Activated CD8-positive, alpha-beta memory T cell treated with anti-CD3 and anti-CD28 coated beads, Interleukin-2, amount 50 U/mL, for 1 hour (primary cell): ENCODE measurements around the gene TBC1D5.

Experiments used
- DNase-seq: peaks from one replicate; pipeline ENCODE4 v3.0.0-alpha.2; 2020; ENCODE audit errors: extremely low read depth

TBC1D5 gene

GRCh38 chr3:17231537-17232261 is 510.7 kb downstream of the TBC1D5 start:
- no peak for DNase-seq

DNA sequence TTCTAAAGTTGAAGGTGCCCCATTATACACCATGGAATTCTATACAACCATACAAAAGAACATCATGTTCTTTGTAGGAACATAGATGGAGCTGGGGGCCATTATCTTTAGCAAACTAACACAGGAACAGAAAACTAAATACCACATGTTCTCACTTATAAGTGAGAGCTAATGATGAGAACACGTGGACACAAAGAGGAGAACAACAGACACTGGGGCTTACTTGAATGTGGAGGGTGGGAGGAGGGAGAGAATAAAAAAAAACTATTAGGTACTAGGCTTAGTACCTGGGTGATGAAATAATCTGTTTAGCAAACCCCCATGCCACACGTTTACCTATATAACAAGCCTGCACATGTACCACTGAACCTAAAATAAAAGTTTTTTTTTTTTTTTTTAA is 515.0 kb downstream of the TBC1D5 start:
- DNase-seq: no peak

GRCh38 chr3:17221529-17221928 is 520.9 kb downstream of the TBC1D5 start:
- DNase-seq: no peak

- no peak for DNase-seq
These were observed 522.8 kb downstream of the TBC1D5 start for GRCh38 chr3:17219593-17219992.

- no peak for DNase-seq
These were observed 523.8 kb downstream of the TBC1D5 start for GRCh38 chr3:17218587-17218986.

DNA sequence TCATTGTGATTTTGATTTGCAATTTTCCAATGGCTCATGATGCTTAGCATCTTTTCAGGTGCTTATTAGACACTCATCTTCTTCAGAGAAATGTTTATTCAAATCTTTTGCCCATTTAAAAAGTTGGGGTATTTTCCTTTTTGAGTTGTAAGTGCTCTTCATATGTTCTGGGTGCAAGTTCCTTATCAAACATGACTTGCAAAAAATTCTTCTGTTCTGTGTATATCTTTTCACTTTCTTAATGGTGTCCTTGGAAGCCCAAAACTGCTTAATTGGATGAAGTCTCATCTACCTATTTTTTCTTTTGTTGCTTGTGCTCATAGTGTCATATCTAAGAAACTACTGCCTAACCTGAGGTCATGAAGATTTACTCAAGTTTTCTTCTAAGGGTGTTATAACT is 524.8 kb downstream of the TBC1D5 start:
- DNase-seq: no peak

- DNase-seq: no peak
These were observed 529.3 kb downstream of the TBC1D5 start for GRCh38 chr3:17213102-17213501.

DNA sequence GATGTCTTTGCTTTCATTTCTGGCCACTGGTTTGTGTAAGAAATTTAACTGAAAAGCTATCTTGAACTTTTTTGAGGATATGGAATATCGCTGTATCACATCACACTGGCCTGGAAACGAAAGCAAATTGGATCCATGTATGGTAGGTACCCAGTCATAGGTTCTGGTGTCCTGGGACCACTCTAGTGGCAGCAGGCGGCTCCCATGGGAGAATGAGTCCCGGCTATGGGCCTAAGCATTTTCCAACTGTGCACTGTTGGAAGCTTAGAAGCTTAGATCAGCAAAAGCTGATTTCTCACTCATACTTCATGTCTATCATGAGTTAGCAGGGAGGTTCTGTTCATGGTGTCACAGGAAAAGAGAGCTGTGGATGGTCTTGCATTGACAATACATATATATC is 534.5 kb downstream of the TBC1D5 start:
- DNase-seq: no peak

- DNase-seq: no peak
These were observed 535.4 kb downstream of the TBC1D5 start for GRCh38 chr3:17207019-17207418.

GRCh38 chr3:17204049-17204650 is 538.3 kb downstream of the TBC1D5 start:
- no peak for DNase-seq

DNA sequence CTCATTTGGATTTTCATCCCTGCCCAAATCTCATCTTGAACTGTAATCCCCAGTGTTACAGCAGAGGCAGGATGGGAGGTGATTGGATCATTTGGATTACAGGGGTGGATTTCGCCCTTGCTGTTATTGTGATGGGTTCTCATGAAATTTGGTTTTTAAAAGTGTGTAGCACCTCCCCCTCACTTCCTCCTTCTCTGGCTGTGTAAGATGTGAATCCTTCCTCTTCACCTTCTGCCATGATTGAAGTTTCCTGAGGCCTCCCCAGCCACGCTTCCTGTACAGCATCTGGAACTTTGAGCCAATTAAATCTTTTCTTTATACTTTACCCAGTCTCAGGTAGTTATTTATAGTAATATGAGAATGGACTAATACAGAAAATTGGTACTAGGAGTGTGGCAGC is 540.9 kb downstream of the TBC1D5 start:
- no peak for DNase-seq

- DNase-seq: no peak
These were observed 546.4 kb downstream of the TBC1D5 start for GRCh38 chr3:17195856-17196604.

- no peak for DNase-seq
These were observed 547.2 kb downstream of the TBC1D5 start for GRCh38 chr3:17195192-17195611.

DNA sequence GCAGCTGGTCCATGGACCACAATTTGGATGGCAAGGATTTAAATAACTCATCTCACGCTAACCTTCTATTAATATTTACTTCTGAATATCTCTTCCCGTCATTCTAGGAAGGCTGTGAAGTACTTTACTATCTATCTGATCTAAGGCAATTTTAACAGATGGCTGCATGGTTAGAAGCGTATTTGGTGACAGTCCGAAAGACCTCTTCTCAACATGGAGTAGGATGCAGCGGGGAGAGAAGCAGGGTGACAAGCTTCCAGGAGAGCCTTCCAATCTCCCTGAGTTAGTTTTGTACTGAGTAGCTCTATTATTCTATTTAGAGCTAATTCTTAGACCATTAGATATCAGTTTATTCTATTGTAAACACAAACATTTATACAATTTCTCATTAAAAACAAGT is 548.3 kb downstream of the TBC1D5 start:
- no peak for DNase-seq

DNA sequence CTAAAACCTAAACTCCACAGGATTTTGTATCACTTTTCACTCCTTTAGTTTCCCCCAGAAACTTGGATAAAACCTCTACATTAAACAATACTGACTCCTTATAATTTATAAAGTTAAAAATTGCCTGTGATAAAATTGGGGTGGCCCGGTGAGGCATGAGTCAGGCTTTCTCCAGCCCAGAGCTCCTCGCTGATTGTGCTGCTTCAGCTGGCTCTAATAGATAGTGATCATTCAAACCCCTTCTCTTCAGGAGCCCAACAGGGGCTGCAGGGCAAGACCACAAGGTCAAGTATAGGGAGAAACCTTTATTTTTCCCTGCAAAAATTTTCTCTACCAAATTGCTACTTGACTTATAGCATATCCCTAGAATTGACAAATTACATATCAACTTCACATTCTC is 549.4 kb downstream of the TBC1D5 start:
- no peak for DNase-seq

GRCh38 chr3:17190353-17191078 is 551.9 kb downstream of the TBC1D5 start:
- no peak for DNase-seq

- no peak for DNase-seq
These were observed 554.1 kb downstream of the TBC1D5 start for GRCh38 chr3:17188378-17188777.

- DNase-seq: no peak
These were observed 554.7 kb downstream of the TBC1D5 start for GRCh38 chr3:17187589-17188184.

DNA sequence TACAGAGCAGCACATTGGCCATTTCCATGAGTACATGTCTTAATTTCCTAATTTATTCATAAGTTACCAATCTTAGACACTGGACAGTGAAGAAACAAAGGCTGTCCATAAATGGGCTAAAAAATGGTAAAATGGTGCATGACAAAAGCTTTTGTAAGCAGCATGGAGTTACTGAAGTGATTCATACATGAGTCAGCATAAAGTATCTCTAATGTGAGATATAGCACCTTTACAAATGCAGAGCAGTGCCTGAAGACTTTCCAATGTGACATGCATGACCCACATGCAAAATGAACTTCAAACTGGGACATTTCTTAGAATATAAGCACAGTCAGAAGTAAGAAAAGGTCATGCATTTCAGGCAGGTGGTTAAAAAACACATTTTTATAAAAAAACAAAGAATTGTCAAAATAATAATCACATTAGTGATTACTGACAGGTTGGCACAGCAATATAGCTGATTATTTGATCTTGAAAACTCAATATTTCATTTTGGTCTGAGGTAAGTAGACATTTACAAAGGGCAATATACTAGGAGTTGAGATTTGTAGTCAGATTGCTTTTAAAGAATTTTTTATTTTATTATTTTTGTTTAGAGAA is 558.4 kb downstream of the TBC1D5 start:
- no peak for DNase-seq

- no peak for DNase-seq
These were observed 560.3 kb downstream of the TBC1D5 start for GRCh38 chr3:17182166-17182565.

GRCh38 chr3:17181413-17181907 is 561.0 kb downstream of the TBC1D5 start:
- no peak for DNase-seq
